ENCODE results near the gene ACTR3.

ACTR3 gene

DNA sequence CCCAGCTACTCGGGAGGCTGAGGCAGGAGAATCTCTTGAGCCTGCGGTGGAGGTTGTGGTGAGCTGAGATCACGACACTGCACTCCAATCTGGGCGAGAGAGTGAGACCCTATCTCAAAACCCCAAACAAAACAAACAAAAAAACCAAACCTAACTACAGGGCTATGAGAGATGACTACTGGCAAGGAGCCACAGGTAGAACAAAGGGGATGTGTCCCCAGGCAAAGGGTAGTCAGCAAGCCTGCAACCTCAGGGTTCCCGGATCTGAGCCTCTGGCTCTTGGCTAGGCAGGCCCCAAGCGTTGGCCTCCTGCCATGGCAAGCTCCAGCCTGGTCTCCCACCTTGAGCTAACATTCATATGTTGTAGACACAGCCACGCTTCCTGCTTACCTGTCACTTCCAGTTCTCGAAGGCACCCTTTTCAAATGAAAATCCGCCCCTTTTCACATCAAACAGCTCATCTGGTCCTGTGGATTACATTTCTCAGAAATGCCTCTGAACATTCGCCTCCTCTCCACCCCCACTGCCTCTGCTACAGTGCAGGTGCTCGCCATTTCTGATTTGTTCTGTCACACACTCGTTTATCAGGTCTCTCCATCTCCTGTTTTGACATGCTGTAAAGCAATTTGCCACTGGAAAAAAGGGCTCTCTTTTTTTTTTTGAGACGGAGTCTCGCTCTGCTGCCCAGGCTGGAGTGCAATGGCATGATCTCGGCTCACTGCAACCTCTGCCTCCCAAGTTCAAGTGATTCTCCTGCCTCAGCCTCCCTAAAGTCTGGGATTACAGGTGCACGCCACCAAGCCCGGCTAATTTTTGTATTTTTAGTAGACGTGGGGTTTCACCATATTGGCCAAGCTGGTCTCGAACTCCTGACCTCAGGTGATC lies 13.1 kb upstream of the ACTR3 start:
- no peak for DNase-seq (ENCODE audit: low spot score)

- DNase-seq (ENCODE audit: low spot score) = peak; percentile 50
Measured at GRCh38 chr2:113877711-113878598, 11.9 kb upstream of the ACTR3 start.

DNA sequence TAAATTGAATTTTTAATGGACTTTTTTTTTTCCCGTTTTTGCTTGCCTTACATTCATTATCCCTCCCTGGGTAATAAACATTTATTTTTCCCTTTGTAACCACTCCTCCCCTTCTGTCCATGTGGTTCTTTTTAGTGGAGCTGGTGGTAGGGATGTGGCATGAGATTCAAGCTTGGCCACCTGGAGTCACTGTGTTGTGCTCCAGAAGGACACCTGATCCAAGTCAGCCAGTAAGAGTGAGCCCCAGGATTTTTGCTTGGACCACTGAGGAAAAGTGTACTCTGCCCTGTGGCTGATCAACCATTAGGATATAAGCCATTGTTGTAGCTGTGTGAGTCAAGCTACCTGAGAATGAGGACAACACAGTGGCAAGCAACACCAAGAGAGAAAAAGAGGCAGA lies 11.1 kb upstream of the ACTR3 start:
- no peak for DNase-seq (ENCODE audit: low spot score)

DNA sequence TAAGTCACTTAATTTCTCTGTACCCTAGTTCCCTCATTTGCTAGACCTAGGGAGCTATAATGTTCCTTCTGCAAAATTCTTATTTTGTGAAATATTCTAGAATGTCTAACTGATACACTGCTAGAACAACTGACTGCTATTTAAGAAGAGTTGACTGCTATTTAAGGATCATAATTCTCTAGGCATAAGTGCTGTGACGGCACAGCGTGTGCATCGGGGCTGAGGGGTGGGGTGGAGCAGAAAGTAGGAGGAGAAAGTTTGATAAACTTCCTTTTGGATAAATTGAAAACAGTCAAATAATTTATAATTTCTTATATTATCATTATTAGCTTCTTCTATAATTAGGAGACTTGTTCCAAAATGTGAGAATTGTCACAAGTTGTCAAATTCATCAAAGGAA lies 10.4 kb upstream of the ACTR3 start:
- DNase-seq (ENCODE audit: low spot score) = no peak

GRCh38 chr2:113886479-113887008 lies 3.3 kb upstream of the ACTR3 start:
- peak; percentile 80 for DNase-seq (ENCODE audit: low spot score)

DNA sequence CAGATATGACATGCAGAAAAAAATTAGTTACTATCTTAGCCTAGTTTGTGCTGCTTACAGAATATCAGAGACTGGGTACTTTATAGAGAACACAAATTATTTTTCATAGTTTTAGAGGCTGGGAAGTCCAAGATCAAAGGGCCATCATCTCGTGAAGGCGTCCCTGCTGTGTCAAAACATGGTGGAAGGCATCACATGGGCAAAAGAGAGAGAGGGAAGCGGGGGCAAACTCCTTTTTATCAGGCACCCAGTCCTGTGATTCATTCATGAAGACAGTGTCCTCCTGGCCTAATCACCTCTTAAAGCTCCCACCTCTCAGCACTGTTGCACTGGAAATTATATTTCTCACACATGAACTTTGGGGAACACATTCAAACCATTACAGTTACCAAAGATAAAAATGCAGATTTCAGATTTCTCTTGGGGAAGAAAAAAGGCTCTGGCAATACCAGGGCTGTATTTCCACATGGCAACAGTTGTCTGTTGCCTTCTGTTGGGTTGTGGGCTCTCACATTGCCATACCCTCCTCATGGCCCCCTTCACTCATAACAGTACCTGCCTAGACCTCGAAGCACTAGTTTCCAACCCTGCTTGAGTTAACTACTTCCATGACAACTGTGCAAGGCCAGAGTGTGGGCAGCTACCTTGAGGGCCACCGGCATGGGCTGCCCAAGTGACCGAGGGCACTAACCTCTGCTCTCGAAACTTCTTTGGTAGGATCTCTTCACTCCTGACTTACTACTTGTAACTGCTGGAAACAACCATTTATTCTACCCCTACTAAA lies 2.7 kb upstream of the ACTR3 start:
- DNase-seq (ENCODE audit: low spot score) = no peak

- no peak for DNase-seq (ENCODE audit: low spot score)
Measured at GRCh38 chr2:113888641-113889470, 1.0 kb upstream of the ACTR3 start.

DNA sequence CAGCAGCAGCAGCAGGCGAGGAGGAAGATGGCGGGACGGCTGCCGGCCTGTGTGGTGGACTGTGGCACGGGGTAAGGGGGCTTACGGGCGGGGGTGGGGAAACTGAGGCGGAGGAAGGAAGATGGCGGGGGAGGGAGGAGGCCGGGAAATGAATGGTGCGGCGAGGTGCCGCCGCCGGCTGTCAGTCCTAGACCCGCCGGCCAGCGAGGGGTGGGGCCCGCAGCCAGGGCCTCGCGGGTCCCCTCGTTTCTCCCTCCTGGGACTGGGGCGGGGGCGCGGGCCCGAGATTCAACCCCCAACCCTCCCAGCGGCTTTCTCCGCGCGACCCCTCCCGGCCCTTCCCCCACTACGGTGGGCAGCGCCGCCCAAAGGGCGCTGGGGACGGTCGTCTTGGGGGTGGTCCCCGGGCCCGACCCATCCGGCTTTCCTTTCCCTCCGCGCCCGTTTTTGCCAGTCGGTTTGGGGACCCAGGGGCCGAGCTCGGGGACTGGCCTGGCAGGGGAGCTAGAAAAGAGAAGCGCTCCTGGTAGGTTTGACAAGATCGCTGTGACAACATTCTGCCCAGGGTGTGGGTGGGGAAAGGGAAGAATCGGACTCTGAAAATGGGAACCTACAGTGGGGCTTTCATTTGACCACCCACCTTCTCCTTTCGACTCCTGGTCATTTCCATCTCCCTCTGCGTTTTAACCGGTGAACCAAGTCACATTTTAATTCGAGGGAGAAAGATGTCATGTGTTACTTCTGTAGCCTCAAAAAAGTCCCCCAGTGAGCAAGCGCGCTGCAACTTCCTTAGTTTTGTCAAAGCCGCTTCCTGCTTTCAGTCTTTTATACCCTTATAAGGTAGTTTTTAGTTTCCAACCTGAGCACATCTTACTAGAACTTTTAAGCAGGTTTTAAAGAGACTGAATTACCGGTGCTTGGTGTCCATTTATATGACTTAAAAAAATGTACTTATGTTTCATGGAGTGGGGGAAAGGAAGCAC lies 655 bp downstream of the ACTR3 start:
- DNase-seq (ENCODE audit: low spot score) = peak; percentile 19

DNA sequence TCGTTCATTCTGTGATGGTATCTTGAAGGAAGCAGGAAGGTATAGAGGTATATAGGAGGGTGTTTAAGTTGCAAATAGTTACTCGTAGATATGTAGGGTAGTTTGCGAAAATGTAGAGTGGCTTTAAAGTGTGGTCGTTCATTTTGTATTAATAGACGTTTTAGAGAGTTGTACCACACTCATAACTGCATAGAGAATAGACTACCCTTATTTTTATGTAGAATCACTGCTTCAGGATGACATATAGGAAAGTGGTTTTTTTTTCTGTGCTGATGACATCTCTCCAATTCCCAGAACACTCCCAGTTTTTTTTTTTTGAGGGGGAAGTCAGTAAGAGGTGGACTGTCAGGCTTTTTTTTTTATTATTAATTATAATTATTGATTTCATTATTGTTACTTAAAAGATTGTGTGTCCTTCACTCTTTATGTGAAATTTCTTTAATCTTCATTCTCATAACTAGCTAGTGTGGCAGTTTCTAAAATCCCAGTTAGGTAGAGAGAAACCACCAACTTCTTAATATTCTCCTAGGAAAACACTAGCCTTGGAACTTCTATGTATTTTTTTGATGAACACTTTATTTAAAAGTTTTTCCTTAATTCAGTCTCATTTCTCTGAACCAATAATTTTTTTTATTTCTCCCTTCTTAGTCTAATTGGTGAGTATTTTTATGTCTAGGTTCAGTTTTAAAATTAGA lies 1.5 kb downstream of the ACTR3 start:
- no peak for DNase-seq (ENCODE audit: low spot score)

DNA sequence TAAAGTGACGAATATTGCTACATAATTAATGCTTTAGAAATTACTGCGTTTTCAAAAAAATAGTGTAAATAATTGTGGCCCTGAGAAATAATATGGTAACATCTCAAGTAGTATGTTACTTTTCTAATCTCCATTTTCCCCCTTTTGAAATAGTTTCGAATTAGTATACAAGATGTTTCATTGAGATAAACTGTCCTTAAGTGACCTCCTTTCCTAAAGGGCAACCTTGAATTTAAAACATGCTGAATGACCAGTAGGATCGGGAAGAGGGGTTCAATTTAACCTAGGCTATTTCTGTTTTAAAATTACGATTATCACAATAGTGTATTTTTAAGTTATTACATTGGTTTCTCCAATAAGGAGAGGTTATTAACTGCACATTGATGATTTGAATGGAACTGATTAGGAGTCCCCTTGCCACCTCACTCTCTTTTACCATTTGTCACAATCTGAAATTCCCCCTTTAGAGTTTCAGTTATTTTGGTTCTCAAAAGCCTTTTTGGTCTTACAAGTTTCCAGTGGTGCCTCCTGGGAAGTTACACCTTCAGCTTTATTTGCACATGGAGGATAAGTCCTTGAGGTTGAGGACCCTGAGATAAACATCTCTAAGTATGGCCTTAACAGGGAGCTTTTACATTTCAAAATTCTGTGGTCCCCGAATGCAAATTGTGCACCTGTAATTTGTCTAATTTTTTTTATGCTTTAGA lies 2.3 kb downstream of the ACTR3 start:
- no peak for DNase-seq (ENCODE audit: low spot score)

DNA sequence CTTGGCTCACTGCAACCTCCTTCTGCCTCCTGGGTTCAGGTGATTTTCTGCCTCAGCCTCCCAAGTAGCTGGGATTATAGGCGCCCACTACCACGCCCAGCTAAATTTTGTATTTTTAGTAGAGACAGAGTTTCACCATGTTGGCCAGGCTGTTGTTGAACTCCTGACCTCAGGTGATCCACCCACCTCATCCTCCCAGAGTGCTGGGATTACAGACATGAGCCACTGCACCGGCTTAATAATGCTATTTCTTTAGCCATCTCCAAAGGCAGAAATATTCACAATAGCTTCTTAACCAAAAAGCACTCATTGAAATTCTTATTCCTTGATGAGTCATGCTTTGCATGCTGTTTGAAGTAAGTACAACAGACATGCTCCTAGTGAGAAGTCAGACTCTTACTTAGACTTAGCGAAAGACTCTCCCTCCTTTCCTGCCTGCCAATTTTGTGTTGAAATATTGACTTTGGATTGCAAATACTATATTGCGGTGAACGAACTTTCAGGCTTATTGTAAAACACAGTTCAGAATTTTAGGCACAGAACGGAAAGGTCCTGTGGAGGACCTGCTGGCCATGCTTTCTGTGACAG lies 4.4 kb downstream of the ACTR3 start:
- peak; percentile 69 for DNase-seq (ENCODE audit: low spot score)

GRCh38 chr2:113895301-113895700 lies 5.4 kb downstream of the ACTR3 start:
- no peak for DNase-seq (ENCODE audit: low spot score)

DNA sequence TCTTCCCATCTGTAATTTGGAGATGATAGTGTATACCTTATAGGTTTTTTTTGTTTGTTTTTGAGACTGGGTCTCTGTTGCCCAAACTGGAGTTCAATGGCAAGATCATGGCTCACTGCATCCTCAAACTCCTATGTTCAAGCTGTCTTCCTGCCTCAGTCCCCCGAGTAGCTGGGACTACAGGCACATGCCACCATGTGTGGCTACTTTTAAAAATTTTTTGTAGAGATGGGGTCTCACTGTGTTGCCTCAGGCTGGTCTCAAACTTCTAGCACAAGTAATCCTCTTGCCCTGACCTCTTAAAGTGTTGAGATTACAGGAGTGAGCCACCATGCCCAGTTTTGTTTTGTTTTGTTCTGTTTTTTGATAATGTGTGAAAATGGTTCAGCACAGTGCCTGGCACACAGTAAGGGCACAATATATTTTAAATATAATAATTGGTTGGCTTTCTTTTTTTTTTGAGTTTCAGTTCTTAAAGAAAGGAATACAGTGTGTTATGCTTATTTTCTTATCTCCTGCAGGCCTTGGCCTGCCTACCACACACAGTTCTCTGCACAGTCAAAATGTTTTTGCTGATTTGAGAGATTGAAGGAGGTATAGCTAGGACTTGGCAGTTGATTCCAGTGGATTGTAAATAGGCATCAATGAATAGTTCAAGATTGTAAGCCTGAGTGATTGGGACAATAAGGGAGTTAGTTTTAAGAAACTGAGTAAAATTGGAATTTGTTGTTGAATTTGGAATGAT lies 6.1 kb downstream of the ACTR3 start:
- no peak for DNase-seq (ENCODE audit: low spot score)

GRCh38 chr2:113896791-113897190 lies 6.9 kb downstream of the ACTR3 start:
- DNase-seq (ENCODE audit: low spot score) = peak; percentile 31

GRCh38 chr2:113898081-113898480 lies 8.2 kb downstream of the ACTR3 start:
- DNase-seq (ENCODE audit: low spot score) = no peak

DNA sequence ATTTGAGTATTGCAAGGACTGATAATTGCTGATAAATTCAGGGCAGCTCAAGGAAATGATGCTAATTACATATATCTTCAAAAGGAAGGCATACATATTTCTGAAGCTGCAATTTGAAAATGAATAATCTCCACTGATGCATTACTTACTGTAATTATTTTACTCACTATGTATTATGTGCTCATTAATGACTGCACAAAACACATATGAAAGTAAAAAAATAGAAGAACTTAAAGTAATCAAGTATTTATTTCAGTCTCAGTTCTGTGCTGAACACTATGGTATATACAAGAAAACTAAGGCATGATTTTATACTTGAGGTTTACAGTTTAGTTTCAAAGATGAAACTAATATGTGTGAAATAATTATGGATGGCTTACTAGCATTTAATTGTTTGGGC lies 9.3 kb downstream of the ACTR3 start:
- no peak for DNase-seq (ENCODE audit: low spot score)

DNA sequence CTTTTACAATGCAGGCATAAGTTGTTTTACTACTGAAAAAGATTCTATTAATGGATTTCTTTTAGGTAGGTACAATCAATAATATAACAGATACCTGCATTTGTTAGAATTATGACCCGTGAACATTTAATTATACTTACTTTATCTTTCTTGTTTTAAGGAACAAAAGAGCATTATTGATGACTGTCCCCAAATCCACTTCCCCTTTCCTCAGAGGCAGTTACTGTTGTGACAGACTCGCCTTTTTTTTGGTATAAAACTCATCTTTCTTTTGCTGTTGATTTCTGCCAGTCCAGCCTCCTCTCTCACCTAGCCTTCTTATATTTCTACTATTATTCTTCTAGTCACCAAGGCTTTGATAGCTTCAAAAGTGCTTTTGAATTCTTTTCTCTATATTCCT lies 12.1 kb downstream of the ACTR3 start:
- no peak for DNase-seq (ENCODE audit: low spot score)

Measured in AG08395 (cell line).